SJCRH30 (cell line): ENCODE data around the gene XKR7. TPM values are rescaled to one million over a fixed set of nuclear protein-coding genes. Genes with fewer than 3 reads are reported as not detected.
"Not testable (repeated sequence)": the region's sequence is repeated elsewhere in the genome, so short reads cannot be mapped to it uniquely, and the experiment has no call there.

Experiments
- DNase-seq, 2 experiments: peaks; one replicate each; pipeline ENCODE4 v3.0.0-alpha.2; 2015 to 2020
- H3K27ac ChIP-seq: fragments of 250-450 bp; sonication (Bioruptor Pico); 2 replicates; pipeline ENCODE4 v1.5.1; 2020; ENCODE audit warnings: mild to moderate bottlenecking, moderate library complexity
- H3K27me3 ChIP-seq: fragments of 250-450 bp; sonication (Bioruptor Pico); 2 replicates; pipeline ENCODE4 v1.5.1; 2020; ENCODE audit warnings: mild to moderate bottlenecking, moderate library complexity
- H3K36me3 ChIP-seq: fragments of 250-450 bp; sonication (Bioruptor Pico); 2 replicates; pipeline ENCODE4 v1.5.1; 2020; ENCODE audit warnings: mild to moderate bottlenecking, moderate library complexity
- H3K4me1 ChIP-seq: fragments of 250-450 bp; sonication (Bioruptor Pico); 2 replicates; pipeline ENCODE4 v1.5.1; 2020; ENCODE audit warnings: mild to moderate bottlenecking, moderate library complexity
- H3K4me3 ChIP-seq: fragments of 250-450 bp; sonication (Bioruptor Pico); 2 replicates; pipeline ENCODE4 v1.5.1; 2020; ENCODE audit warnings: mild to moderate bottlenecking, moderate library complexity
- H3K9me3 ChIP-seq: fragments of 250-450 bp; sonication (Bioruptor Pico); replicated peaks from 2 replicates; pipeline ENCODE4 v1.5.1; 2020; ENCODE audit warnings: mild to moderate bottlenecking, moderate library complexity
- total RNA-seq: library from RNA; depleted of rRNA; stranded (reverse); fragments of >200 nt; shearing (Covaris generic); gene quantifications from 2 replicates; pipeline ENCODE4 v1.2.3, GENCODE V29; 2014; rRNA removed

The XKR7 gene
- 0.02 and 0.03 TPM in 2 replicates for total RNA-seq

- Histone ChIP-seq H3K4me1 (no peaks in the 10 kb centered on the region), H3K9me3 (no peaks in the 10 kb centered on the region), H3K4me3 (no peak within 1 kb of the TSS), H3K27me3 (0 out of 2 replicates have a peak, but pooled peaks cover 2% of the 10 kb centered on the region), H3K36me3 (no peaks in the 10 kb centered on the region), H3K27ac (no peak within 1 kb of the TSS)
- no peak for DNase-seq
These were observed at the start of gene XKR7 for GRCh38 chr20:31967830-31968249. TSS of gene XKR7 (plus strand) at chr20:31968151. CDS start at chr20:31968176, 25 bp downstream.

- no peak overlapping the region for H3K4me3 ChIP-seq
- H3K27ac ChIP-seq = no peak overlapping the region
- DNase-seq = no peak
These were observed 49.4 kb upstream of the XKR7 start for GRCh38 chr20:31918466-31919105.

GRCh38 chr20:31919410-31920155 is 48.4 kb upstream of the XKR7 start:
- no peak overlapping the region for H3K27ac ChIP-seq
- no peak overlapping the region for H3K4me3 ChIP-seq
- no peak for DNase-seq
- H3K9me3 ChIP-seq = no peaks in the 10 kb centered on the region
- no peaks in the 10 kb centered on the region for H3K4me1 ChIP-seq
- no peaks in the 10 kb centered on the region for H3K36me3 ChIP-seq
- peaks cover 5% of the 10 kb centered on the region for H3K27me3 ChIP-seq

More at GRCh38 chr20:31918466-31919105, 49.4 kb upstream of the XKR7 start:
- no peaks in the 10 kb centered on the region for H3K4me1 ChIP-seq
- peaks cover 7% of the 10 kb centered on the region for H3K27me3 ChIP-seq
- H3K9me3 ChIP-seq = no peaks in the 10 kb centered on the region
- no peaks in the 10 kb centered on the region for H3K36me3 ChIP-seq

GRCh38 chr20:31920275-31920855 is 47.6 kb upstream of the XKR7 start:
- no peak for DNase-seq
- Histone ChIP-seq H3K36me3 (no peaks in the 10 kb centered on the region), H3K9me3 (no peaks in the 10 kb centered on the region), H3K4me1 (no peaks in the 10 kb centered on the region), H3K27ac (no peak overlapping the region), H3K4me3 (no peak overlapping the region), H3K27me3 (peaks cover 5% of the 10 kb centered on the region; the same call in 1 of the 2 replicates)

GRCh38 chr20:31921480-31921879 is 46.5 kb upstream of the XKR7 start:
- not testable (repeated sequence) for H3K36me3 ChIP-seq, H3K27ac ChIP-seq, DNase-seq, H3K4me1 ChIP-seq, H3K27me3 ChIP-seq, H3K9me3 ChIP-seq, H3K4me3 ChIP-seq

- H3K27ac ChIP-seq = no peak overlapping the region
- DNase-seq = no peak
- H3K4me3 ChIP-seq = no peak overlapping the region
- 0 out of 2 replicates have a peak, but pooled peaks cover 4% of the 10 kb centered on the region for H3K9me3 ChIP-seq
- 0 out of 2 replicates have a peak, but pooled peaks cover 5% of the 10 kb centered on the region for H3K27me3 ChIP-seq
- H3K36me3 ChIP-seq = no peaks in the 10 kb centered on the region
- H3K4me1 ChIP-seq = no peaks in the 10 kb centered on the region
These were observed 45.8 kb upstream of the XKR7 start for GRCh38 chr20:31922181-31922580.

- Histone ChIP-seq H3K9me3 (0 out of 2 replicates have a peak, but pooled peaks cover 4% of the 10 kb centered on the region), H3K4me3 (no peak overlapping the region), H3K36me3 (no peaks in the 10 kb centered on the region), H3K27me3 (0 out of 2 replicates have a peak, but pooled peaks cover 5% of the 10 kb centered on the region), H3K27ac (no peak overlapping the region), H3K4me1 (no peaks in the 10 kb centered on the region)
- DNase-seq = no peak
These were observed 45.4 kb upstream of the XKR7 start for GRCh38 chr20:31922588-31922987.

- Histone ChIP-seq H3K36me3 (no peaks in the 10 kb centered on the region), H3K27ac (no peak overlapping the region), H3K9me3 (0 out of 2 replicates have a peak, but pooled peaks cover 4% of the 10 kb centered on the region), H3K27me3 (0 out of 2 replicates have a peak, but pooled peaks cover 5% of the 10 kb centered on the region), H3K4me1 (no peaks in the 10 kb centered on the region), H3K4me3 (no peak overlapping the region)
- DNase-seq = peak; percentile 28 to 35
These were observed 44.3 kb upstream of the XKR7 start for GRCh38 chr20:31923388-31924331.

GRCh38 chr20:31924561-31924960 is 43.4 kb upstream of the XKR7 start:
- no peak for DNase-seq
- 0 out of 2 replicates have a peak, but pooled peaks cover 4% of the 10 kb centered on the region for H3K9me3 ChIP-seq
- H3K27me3 ChIP-seq = peaks cover 6% of the 10 kb centered on the region; the same call in 1 of the 2 replicates
- no peak overlapping the region for H3K27ac ChIP-seq
- H3K4me3 ChIP-seq = no peak overlapping the region
- no peaks in the 10 kb centered on the region for H3K36me3 ChIP-seq
- peaks cover 2% of the 10 kb centered on the region; the same call in 1 of the 2 replicates for H3K4me1 ChIP-seq

GRCh38 chr20:31925631-31926030 is 42.3 kb upstream of the XKR7 start:
- Histone ChIP-seq H3K4me1 (peaks cover 5% of the 10 kb centered on the region; the same call in 1 of the 2 replicates), H3K36me3 (no peaks in the 10 kb centered on the region), H3K27ac (no peak overlapping the region), H3K4me3 (no peak overlapping the region), H3K27me3 (peaks cover 12% of the 10 kb centered on the region; the same call in 1 of the 2 replicates), H3K9me3 (0 out of 2 replicates have a peak, but pooled peaks cover 4% of the 10 kb centered on the region)
- DNase-seq = no peak

- DNase-seq = no peak
- H3K27ac ChIP-seq = no peak overlapping the region
- H3K36me3 ChIP-seq = no peaks in the 10 kb centered on the region
- peaks cover 5% of the 10 kb centered on the region; the same call in 1 of the 2 replicates for H3K4me1 ChIP-seq
- peaks cover 12% of the 10 kb centered on the region; the same call in 1 of the 2 replicates for H3K27me3 ChIP-seq
- H3K4me3 ChIP-seq = no peak overlapping the region
- 0 out of 2 replicates have a peak, but pooled peaks cover 4% of the 10 kb centered on the region for H3K9me3 ChIP-seq
These were observed 41.5 kb upstream of the XKR7 start for GRCh38 chr20:31926493-31926892.

GRCh38 chr20:31927627-31928159 is 40.3 kb upstream of the XKR7 start:
- Histone ChIP-seq H3K36me3 (no peaks in the 10 kb centered on the region), H3K4me1 (peaks cover 5% of the 10 kb centered on the region; the same call in 1 of the 2 replicates), H3K27me3 (peaks cover 12% of the 10 kb centered on the region; the same call in 1 of the 2 replicates), H3K27ac (no peak overlapping the region), H3K4me3 (no peak overlapping the region), H3K9me3 (0 out of 2 replicates have a peak, but pooled peaks cover 4% of the 10 kb centered on the region)
- DNase-seq = no peak

- H3K9me3 ChIP-seq, H3K4me1 ChIP-seq, H3K27ac ChIP-seq, H3K36me3 ChIP-seq, H3K4me3 ChIP-seq: not testable (repeated sequence)
- DNase-seq = peak; percentile 27 to 45
- H3K27me3 ChIP-seq = peaks cover 14% of the 10 kb centered on the region; the same call in 1 of the 2 replicates
These were observed 38.3 kb upstream of the XKR7 start for GRCh38 chr20:31929631-31930030.
